Measurements from ENCODE around the gene NUDT17.
"Not testable (repeated sequence)": the region's sequence is repeated elsewhere in the genome, so short reads cannot be mapped to it uniquely, and the experiment has no call there.

GRCh38 chr1:145812977-145813810, 32.2 kb upstream of the NUDT17 start:
- TF ChIP-seq CTCF (optimal IDR thresholded peaks at IDR 0.05 in 1 of 3, IDR thresholded peaks at IDR 0.05 in 1 of 3, conservative IDR thresholded peaks at IDR 0.05 in 1 of 3; ENCODE audit: extremely low read depth in 1 of 3, insufficient read depth in 2 of 3, low read length in 3 of 3); EZH2 (IDR thresholded peaks at IDR 0.05; ENCODE audit: low read length): not testable (repeated sequence)
